Hindlimb muscle (tissue), 1 donor: ENCODE measurements around the gene NAPSA. TPM values are rescaled to one million over a fixed set of nuclear protein-coding genes. Genes with fewer than 3 reads are reported as not detected.

Experiments
- DNase-seq: peaks from one replicate; pipeline ENCODE4 v3.0.0-alpha.2; 2013
- polyA plus RNA-seq: library from polyadenylated mRNA; unstranded; fragments of 120-200 nt; gene quantifications from one replicate; pipeline ENCODE4 v1.2.1, GENCODE V29; 2013; ENCODE audit not compliant: insufficient read length

The NAPSA gene
- polyA plus RNA-seq, 1 donor = 0.74 TPM

DNA sequence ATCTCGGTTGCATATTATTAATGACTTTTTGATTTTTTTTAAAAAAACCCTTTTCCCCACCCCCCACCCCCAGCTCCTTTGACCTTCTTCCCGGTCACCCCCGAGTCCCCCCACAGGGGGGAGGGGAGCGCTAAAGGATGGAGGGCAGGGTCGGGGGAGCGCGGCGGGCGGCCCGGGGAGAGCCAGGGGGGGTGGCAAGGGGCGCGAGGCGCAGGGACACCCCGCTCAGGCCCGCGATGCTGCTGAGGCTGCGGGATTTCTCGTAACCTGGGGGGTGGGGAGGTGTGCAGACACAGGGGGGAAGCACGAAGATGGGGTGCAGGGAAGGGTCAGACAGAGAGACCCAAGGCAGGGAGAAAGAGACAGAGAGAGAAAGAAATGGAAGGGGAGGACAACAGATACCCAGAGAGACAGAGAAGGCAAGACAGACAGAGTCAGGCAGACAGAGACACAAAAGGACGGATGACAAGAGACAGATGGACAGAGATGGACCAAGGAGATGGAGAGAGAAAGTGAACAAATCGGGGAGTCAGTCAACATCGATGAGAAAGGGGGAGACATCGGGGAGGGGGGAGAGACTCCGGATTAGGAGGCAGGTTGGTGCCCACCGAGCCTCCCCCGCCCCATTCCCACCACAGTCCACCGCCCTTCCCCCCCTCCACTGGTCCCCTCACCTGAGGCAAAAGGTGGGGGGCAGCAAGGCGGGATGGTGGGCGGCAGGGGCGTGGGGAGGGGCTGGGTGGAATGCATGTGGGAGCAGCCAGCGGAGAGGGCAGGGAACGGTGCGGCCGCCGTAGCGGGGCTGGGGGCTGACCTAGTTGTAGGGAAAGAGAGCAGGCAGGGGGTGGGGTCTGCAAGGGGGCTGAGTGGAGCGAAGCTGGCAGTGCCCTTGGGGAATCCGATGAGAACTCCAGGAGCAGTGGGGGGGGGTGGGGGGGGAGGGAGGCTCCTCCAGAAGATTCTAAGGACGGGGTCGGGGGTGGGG, 50.4 kb downstream of the NAPSA start:
- no peak for DNase-seq

DNA sequence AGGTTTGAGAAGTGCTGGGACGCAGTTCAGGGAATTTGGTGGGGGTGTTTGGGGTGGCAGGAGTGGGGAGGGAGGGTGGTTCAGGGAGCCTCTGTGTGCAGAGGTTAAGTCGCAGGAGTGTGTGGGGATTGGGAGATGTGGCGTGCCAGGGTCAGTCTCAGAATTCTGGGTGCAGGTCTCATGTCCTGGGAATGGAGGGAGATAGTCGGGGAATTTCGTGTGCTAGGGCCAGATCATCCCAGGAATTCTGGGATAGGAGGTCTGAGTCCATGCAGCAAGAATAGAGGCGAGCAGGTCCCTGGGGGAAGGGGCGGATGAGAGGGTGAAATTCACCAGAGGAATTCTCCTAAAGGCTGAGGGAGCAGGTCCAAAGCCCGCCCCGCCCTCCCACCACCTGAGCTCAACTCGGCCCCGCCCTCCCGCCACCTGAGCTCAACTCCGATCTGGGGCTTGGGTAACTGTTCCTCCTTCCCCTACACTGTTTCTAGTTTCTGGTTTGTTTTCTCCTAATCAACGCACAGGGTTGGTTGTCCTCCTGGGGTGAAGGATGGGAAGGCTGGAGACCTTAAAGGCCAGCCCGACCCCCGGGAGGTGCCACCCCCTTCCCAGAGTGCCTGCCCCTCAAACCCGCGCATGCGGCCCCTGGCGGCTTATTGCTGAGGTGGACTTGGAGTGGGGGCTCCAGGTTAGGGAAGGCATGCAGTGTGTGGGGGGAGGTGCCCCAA, 51.5 kb downstream of the NAPSA start:
- DNase-seq = no peak

DNA sequence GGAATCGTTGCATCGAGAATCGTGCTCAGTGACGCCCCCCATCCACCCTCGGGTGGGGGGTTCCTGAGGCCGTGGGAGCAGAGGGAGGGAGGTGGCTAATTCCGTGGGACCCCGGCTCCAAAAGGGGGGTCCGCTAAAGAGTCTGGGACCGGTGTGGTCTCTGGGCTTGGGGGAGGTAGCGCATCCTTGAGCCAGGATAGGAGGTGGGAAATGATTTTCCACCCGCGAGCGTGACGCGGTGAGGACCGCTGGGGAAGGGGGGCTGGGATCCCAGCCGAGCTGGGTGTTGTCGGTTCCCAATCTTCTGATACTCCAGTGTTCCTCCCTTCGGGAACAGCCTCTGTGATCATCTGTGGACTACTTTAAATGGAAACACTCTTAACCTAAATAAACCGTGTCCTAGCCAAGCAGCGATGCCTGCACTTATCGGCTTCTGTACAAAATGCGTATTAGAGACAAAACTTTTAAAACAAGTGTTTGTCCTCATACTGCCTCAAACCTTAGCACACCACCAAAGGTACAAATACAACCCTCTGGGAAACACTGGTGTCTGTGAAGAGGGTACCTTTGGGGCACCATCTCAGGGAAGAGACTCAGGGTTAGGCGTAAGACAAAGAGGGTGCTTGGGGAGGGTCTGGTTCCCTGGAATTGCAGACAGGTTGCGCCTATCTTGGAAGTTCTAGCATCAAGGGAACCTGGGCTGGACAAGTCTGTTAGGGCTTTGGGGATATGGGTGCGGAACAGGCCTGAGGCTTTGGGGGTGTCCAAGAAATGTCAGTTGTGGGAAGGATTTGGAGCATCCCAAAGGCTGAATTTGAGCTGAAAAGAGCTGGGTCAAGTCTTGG, 52.2 kb downstream of the NAPSA start:
- DNase-seq = no peak

DNA sequence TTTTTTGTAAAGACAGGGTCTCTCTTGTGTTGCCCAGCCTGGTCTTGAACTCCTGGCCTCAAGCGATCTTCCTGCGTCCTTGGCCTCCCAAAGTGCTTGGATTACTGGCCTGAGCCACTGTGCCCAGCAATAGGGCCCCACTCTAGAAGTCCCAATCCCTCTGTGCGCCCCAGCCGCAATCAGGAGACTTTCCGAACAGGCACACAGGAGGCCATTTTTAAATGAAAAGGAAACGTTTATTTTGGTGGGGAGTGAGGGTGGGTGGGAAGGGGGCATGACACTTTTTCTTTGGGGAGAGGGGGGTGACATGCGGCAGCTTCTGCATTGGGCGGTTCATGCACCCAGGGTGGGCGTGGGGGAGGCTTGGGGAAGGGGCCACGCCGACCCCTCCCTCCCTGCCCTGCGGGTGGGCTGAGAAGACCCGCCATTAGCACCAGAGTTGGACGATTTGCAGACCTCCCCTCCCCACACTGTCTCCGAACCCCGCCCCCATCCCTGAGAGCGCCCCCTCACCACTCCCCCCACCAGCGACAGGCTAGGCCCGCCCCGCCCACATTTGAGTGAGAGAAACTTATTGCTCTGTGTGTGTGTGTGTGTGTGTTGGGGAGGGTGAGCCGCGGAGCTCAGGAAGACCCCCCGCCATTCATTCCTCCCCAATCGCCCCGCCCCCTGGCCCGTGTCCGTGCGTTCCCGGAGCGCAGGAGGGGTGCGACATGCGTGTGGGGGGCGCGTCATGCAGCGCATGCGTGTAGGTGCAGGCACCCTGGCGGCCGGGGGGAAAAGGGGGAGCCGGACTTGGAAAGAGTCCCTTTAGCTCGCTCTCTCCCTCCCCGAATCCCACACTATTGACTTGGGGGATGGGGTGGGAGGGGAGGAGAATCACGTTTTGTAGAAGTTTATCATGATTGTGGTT, 53.5 kb downstream of the NAPSA start:
- no peak for DNase-seq

DNA sequence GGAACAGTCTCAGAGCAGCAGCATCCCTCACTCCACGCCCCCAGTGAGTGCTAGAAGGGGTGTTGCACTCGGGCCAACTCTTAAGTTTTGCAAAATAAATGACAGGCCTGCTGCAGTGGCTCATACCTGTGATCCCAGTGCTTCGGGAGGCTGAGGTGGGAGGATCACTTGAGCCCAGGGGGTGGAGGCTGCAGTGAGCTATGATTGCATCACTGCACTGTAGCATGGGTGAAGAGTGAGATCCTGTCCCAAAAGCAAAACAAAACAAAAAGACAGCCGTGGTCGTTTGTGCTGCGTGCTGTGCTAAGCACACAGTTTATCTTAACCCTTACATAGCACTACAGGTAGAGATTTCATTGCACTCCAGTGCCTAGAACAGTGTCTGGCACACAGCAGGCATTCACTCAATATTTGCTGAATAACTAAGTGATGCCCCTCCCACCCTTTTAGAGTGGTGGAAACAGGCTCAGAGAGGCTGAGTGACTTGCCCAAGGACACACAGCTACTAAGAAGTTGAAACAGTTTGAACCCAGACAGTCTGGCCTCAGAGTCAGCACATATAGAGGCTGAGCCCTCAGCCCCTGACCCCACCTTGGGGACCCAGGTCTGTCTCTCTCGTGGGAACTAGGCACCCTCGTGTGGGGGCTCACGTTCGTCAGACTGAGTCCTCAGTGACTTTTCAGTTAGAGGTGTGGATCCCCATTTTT, 54.5 kb downstream of the NAPSA start:
- DNase-seq = no peak

DNA sequence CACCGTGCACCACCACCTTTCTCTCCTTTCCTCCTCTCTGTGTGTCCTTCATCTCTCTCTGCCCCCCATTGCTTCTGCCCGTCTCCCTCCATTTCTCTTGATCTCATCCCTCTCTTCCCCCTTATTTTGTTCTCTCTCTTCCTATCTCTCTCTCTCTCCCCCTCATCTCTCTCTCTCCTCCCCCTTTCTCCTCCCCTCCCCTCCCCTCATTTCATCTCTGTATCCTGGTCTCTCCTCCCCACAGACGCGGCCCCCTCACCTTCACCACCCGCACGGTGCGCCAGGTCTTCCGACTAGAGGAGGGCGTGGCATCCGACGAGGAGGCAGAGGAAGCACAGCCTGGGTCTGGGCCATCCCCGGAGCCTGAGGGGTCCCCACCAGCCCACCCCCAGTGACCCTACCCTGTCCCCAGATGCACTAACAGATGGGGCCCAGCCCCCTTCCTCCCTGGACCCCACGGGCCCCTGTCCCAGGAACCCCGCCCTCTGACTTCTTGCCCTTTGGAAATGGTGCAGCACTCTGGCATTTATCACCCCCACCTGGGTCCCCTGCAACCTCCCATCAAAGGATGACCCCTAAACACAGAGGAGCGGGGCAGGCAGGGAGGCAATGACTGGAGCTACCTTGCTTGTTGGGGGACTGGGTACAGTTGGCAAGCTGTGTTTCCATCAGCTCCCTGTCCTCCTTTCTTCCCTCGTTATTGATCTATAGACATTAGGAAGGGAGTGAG, 55.9 kb downstream of the NAPSA start:
- DNase-seq = no peak

DNA sequence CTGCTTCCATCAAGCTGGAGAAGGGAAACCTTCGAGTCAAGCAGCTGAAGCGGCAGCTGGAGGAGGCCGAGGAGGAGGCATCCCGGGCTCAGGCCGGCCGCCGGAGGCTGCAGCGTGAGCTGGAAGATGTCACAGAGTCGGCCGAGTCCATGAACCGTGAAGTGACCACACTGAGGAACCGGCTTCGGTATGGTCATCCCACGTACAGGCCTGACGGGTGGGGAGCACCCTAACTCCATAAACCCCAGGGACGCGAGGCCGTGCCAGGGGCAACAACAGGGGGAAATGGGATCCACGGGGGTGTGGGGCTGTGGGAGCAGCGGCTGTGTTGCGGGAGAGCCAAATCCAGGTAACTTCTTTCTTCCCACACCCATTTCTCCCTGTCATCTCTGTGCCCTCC, 56.4 kb downstream of the NAPSA start:
- no peak for DNase-seq

Other genes with a start within 250 kb of the NAPSA start
- not detected for gene IZUMO2, start 202.4 kb downstream of the NAPSA start, polyA plus RNA-seq
- 48.6 TPM for gene MYH14, start 162.0 kb downstream of the NAPSA start, polyA plus RNA-seq
- gene KCNC3, start 36.3 kb downstream of the NAPSA start, polyA plus RNA-seq = 1.1 TPM
- 24.5 TPM for gene NR1H2, start 10.8 kb upstream of the NAPSA start, polyA plus RNA-seq
- 19.7 TPM for gene POLD1, start 18.7 kb upstream of the NAPSA start, polyA plus RNA-seq
- gene SPIB, start 53.3 kb upstream of the NAPSA start, polyA plus RNA-seq = 1.3 TPM
- 287 TPM for gene MYBPC2, start 67.3 kb upstream of the NAPSA start, polyA plus RNA-seq
- gene EMC10, start 110.9 kb upstream of the NAPSA start, polyA plus RNA-seq = 95.9 TPM
- gene GARIN5A, start 111.2 kb upstream of the NAPSA start, polyA plus RNA-seq = 6.8 TPM
- 28.5 TPM for gene JOSD2, start 145.6 kb upstream of the NAPSA start, polyA plus RNA-seq
- 0.62 TPM for gene ASPDH, start 148.3 kb upstream of the NAPSA start, polyA plus RNA-seq
- gene LRRC4B, start 202.8 kb upstream of the NAPSA start, polyA plus RNA-seq = 9.7 TPM